OCI-M2 (cell line): ENCODE results near the gene SBF2.
"Not testable (repeated sequence)": the region's sequence is repeated elsewhere in the genome, so short reads cannot be mapped to it uniquely, and the experiment has no call there.

Experiments
- DNase-seq: peaks from one replicate; lab custom pipeline; 2025; ENCODE audit not compliant: unreplicated experiment; lab: John Stamatoyannopoulos, UW

Gene SBF2

GRCh38 chr11:10072841-10073240, 221.2 kb downstream of the SBF2 start:
- DNase-seq: no peak

GRCh38 chr11:10072142-10072541, 221.9 kb downstream of the SBF2 start:
- no peak for DNase-seq

GRCh38 chr11:10067629-10068300, 226.3 kb downstream of the SBF2 start:
- DNase-seq: no peak

- no peak for DNase-seq
These were observed 227.6 kb downstream of the SBF2 start for GRCh38 chr11:10066441-10066840.

GRCh38 chr11:10064828-10065227, 229.2 kb downstream of the SBF2 start:
- no peak for DNase-seq

GRCh38 chr11:10058356-10058755, 235.7 kb downstream of the SBF2 start:
- DNase-seq: no peak

GRCh38 chr11:10051868-10052586, 242.0 kb downstream of the SBF2 start:
- DNase-seq: no peak

GRCh38 chr11:10050561-10050960, 243.5 kb downstream of the SBF2 start:
- no peak for DNase-seq

GRCh38 chr11:10049756-10050155, 244.3 kb downstream of the SBF2 start:
- no peak for DNase-seq

- no peak for DNase-seq
These were observed 245.7 kb downstream of the SBF2 start for GRCh38 chr11:10048350-10048749.

GRCh38 chr11:10044618-10045017, 249.4 kb downstream of the SBF2 start:
- no peak for DNase-seq

- DNase-seq: no peak
These were observed 251.3 kb downstream of the SBF2 start for GRCh38 chr11:10042699-10043098.

GRCh38 chr11:10041748-10042446, 252.1 kb downstream of the SBF2 start:
- no peak for DNase-seq

GRCh38 chr11:10041332-10041731, 252.7 kb downstream of the SBF2 start:
- no peak for DNase-seq

- no peak for DNase-seq
These were observed 255.3 kb downstream of the SBF2 start for GRCh38 chr11:10038521-10039302.

- DNase-seq: not testable (repeated sequence)
These were observed 258.1 kb downstream of the SBF2 start for GRCh38 chr11:10035932-10036331.

- DNase-seq: no peak
These were observed 261.1 kb downstream of the SBF2 start for GRCh38 chr11:10032935-10033334.

GRCh38 chr11:10030122-10030490, 263.9 kb downstream of the SBF2 start:
- no peak for DNase-seq

GRCh38 chr11:10029386-10030121, 264.5 kb downstream of the SBF2 start:
- no peak for DNase-seq

- DNase-seq: no peak
These were observed 267.5 kb downstream of the SBF2 start for GRCh38 chr11:10026514-10026913.

GRCh38 chr11:10023212-10023611, 270.8 kb downstream of the SBF2 start:
- DNase-seq: no peak
